ENCODE measurements around the gene TULP4.

The TULP4 gene

DNA sequence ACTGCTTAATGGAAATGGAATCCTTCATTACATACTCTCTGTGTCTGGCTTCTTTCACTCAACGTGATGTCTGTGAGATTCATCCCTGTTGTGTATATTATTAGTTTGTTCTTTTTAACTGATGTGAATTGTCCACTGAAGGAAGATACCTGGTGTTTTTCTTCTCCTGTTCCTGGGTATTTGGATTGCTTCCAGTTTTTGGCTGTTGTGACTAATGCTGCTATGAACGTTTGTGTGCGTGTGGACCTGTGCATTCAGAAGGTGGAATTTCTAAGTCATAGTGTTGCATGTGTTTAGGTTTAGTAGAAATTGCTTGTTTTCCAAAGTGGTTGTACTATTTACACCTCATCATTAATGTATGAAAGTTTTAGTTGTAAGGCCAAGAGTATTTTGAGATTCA, 3.8 kb downstream of the TULP4 start:
- Histone ChIP-seq H3K4me3 (ENCODE audit: low read length) (no peak overlapping the region), H3K9ac (ENCODE audit: low read length) (no peak overlapping the region), H3K4me1 (ENCODE audit: control insufficient read depth, insufficient read depth, low read length) (no peaks in the 10 kb centered on the region), H3K27me3 (ENCODE audit: control insufficient read depth, insufficient read depth, low read length) (no peaks in the 10 kb centered on the region), H3K9me3 (ENCODE audit: control insufficient read depth, low read length) (no peaks in the 10 kb centered on the region), H3K36me3 (ENCODE audit: control insufficient read depth, insufficient read depth, low read length) (no peaks in the 10 kb centered on the region)

DNA sequence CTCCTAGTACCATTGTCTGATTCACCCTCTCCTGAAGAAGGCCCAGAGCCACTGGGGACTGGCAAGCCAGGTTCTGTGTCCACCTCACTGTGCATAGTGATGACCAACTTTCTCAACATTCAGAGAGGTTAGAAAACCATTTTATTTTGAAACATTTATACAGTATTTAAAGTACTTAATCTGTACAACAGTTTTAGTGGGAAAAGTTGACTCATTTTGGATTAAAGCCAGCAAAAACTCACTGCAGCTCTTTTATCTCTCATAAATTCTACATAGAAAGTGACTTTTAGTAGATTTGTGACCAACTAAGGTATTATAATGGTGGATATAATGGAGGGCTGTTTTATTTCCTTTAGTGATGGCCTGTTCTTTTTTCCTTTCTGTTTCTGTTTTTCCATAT, 9.7 kb downstream of the TULP4 start:
- Histone ChIP-seq H3K36me3 (ENCODE audit: control insufficient read depth, insufficient read depth, low read length) (no peaks in the 10 kb centered on the region), H3K9me3 (ENCODE audit: control insufficient read depth, low read length) (no peaks in the 10 kb centered on the region), H3K9ac (ENCODE audit: low read length) (no peak overlapping the region), H3K27me3 (ENCODE audit: control insufficient read depth, insufficient read depth, low read length) (no peaks in the 10 kb centered on the region), H3K4me1 (ENCODE audit: control insufficient read depth, insufficient read depth, low read length) (peaks cover 20% of the 10 kb centered on the region), H3K4me3 (ENCODE audit: low read length) (no peak overlapping the region)

DNA sequence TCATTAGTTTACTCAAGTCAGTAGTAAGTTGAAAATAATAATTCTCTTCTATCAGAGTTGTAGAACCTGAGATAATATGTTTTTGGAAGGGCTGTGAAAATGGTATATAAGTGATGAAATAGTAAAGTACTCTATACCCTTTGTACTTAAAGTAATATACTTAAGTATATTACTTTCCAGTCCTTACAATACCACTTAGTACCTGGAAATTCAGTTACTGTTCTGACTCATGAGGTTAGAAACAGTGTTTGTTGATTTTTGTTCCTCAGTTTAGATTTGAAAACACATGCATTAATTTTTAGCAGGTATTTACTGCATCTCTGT, 10.1 kb downstream of the TULP4 start:
- Histone ChIP-seq H3K9ac (ENCODE audit: low read length) (no peak overlapping the region), H3K9me3 (ENCODE audit: control insufficient read depth, low read length) (no peaks in the 10 kb centered on the region), H3K4me1 (ENCODE audit: control insufficient read depth, insufficient read depth, low read length) (peaks cover 20% of the 10 kb centered on the region), H3K36me3 (ENCODE audit: control insufficient read depth, insufficient read depth, low read length) (no peaks in the 10 kb centered on the region), H3K27me3 (ENCODE audit: control insufficient read depth, insufficient read depth, low read length) (no peaks in the 10 kb centered on the region), H3K4me3 (ENCODE audit: low read length) (no peak overlapping the region)

DNA sequence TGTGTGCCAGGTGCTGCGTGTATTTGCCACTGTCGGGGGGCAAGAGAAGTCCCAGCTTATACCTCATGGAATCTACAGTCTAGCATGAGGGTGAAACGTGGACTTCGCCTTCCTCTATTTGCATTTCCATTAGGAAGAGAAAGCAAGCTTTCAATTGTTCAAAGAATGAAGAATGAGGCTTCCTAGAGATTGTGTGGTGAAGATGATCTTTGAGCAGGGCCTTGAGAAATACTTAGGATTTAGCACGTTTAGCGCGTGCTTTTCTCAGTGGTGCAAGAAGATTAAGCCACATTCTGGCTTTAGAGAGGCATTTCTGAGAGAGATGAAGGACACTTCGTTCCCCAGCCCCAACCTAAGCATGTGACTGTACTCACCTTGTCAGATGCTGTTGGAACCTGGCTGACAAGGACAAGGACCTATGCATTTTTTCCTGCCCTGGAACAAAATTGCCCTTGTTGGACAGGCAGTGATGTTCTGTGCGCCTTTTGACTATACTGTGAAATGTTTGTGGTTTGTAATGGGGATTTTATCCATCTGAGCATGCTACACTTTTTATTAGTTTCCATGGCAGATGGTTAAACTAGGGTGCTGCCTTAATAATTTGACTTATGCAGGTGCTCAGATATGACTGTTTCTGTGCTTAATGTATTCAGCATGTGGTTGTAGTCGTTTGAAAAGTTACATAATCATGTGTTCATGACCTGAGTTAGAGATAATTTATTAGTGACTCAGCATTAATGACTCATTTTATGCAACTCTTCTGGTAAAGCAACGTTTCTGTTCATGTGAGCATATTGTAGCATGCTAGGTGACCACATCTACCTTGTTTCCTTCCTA, 10.7 kb downstream of the TULP4 start:
- no peak overlapping the region for H3K9ac ChIP-seq (ENCODE audit: low read length)
- no peaks in the 10 kb centered on the region for H3K9me3 ChIP-seq (ENCODE audit: control insufficient read depth, low read length)
- no peak overlapping the region for H3K4me3 ChIP-seq (ENCODE audit: low read length)
- no peaks in the 10 kb centered on the region for H3K27me3 ChIP-seq (ENCODE audit: control insufficient read depth, insufficient read depth, low read length)
- peaks cover 20% of the 10 kb centered on the region for H3K4me1 ChIP-seq (ENCODE audit: control insufficient read depth, insufficient read depth, low read length)
- H3K36me3 ChIP-seq (ENCODE audit: control insufficient read depth, insufficient read depth, low read length): no peaks in the 10 kb centered on the region

DNA sequence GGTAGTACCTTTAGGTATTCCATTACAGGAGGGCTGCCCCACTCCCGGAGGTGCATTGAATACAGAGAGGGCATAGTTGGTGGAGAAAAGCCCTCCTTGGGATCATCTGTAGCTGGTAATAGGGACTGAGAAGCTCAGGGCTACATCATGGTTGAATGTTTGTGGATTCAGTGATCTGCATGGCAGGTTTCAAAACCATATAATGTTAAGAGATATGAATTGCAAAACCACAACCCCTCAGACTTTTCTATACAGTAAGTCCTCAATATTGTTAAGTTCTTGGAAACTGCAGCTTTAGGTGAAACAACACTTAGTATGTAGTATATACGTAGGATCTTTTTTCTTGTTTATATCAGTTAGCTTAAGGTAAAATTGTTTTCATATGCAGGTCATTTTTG, 11.3 kb downstream of the TULP4 start:
- H3K9me3 ChIP-seq (ENCODE audit: control insufficient read depth, low read length): no peaks in the 10 kb centered on the region
- no peak overlapping the region for H3K4me3 ChIP-seq (ENCODE audit: low read length)
- no peaks in the 10 kb centered on the region for H3K27me3 ChIP-seq (ENCODE audit: control insufficient read depth, insufficient read depth, low read length)
- H3K36me3 ChIP-seq (ENCODE audit: control insufficient read depth, insufficient read depth, low read length): no peaks in the 10 kb centered on the region
- H3K9ac ChIP-seq (ENCODE audit: low read length): no peak overlapping the region
- peaks cover 20% of the 10 kb centered on the region for H3K4me1 ChIP-seq (ENCODE audit: control insufficient read depth, insufficient read depth, low read length)

DNA sequence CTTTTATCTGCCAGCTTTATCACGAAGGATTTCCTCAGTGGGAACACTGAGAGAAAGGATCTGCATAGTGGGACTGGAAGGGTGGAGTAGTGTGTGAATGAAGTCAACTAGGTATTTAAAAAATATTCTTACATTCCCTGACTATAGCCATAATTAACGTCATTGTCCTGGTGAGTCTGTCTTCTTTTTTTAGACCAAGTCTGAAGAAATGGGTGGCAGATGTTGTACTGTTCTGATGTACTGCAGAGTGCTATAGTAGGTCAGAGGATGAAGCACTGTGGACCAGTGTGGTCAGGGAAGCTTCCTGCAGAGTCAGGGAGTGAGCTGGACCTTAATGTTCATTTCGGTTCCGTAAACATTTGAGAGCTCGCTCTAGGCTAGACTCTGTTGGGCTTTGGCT, 11.9 kb downstream of the TULP4 start:
- Histone ChIP-seq H3K9me3 (ENCODE audit: control insufficient read depth, low read length) (no peaks in the 10 kb centered on the region), H3K4me1 (ENCODE audit: control insufficient read depth, insufficient read depth, low read length) (peaks cover 20% of the 10 kb centered on the region), H3K27me3 (ENCODE audit: control insufficient read depth, insufficient read depth, low read length) (no peaks in the 10 kb centered on the region), H3K36me3 (ENCODE audit: control insufficient read depth, insufficient read depth, low read length) (no peaks in the 10 kb centered on the region), H3K4me3 (ENCODE audit: low read length) (no peak overlapping the region), H3K9ac (ENCODE audit: low read length) (no peak overlapping the region)

DNA sequence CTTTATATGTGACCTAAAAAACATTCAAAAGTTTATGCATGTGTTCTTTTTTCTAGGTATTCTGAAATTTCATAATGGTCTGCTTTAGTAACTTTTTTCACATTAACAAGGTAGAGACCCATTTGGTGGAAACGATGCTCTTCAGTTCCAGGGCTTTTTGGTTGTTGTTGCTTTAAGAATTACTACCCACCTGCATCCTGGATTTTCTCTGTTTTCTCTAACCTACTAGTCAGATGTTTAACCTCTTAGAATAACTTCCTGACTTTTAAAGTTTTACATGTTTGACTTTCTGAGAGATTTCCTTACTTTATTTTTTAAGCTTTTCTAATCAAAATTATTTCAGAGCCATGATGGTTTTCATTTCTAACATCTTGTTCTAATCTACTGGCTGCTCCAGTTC, 14.9 kb downstream of the TULP4 start:
- Histone ChIP-seq H3K36me3 (ENCODE audit: control insufficient read depth, insufficient read depth, low read length) (no peaks in the 10 kb centered on the region), H3K9ac (ENCODE audit: low read length) (no peak overlapping the region), H3K27me3 (ENCODE audit: control insufficient read depth, insufficient read depth, low read length) (no peaks in the 10 kb centered on the region), H3K4me3 (ENCODE audit: low read length) (no peak overlapping the region), H3K4me1 (ENCODE audit: control insufficient read depth, insufficient read depth, low read length) (peaks cover 14% of the 10 kb centered on the region), H3K9me3 (ENCODE audit: control insufficient read depth, low read length) (no peaks in the 10 kb centered on the region)

DNA sequence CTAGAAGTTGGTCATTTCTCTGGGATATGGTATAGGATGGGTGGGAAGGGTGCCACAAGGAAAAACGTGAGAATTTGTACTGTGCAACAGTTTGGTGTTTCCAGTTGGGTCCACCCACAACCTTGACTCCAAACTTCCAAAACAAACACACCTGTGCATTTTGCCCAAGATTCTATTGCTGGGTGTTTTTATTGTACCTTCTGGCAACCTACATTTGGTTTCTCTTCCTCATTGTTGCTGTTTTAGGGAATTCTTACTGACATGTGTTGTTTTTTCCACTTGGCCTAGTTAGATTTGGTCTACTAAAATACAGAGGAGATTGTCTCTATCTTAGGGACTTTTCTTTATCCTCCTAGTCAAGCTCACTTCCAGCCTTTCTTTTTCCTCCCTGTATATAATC, 16.7 kb downstream of the TULP4 start:
- Histone ChIP-seq H3K4me3 (ENCODE audit: low read length) (no peak overlapping the region), H3K9ac (ENCODE audit: low read length) (no peak overlapping the region), H3K36me3 (ENCODE audit: control insufficient read depth, insufficient read depth, low read length) (no peaks in the 10 kb centered on the region), H3K9me3 (ENCODE audit: control insufficient read depth, low read length) (no peaks in the 10 kb centered on the region), H3K27me3 (ENCODE audit: control insufficient read depth, insufficient read depth, low read length) (no peaks in the 10 kb centered on the region), H3K4me1 (ENCODE audit: control insufficient read depth, insufficient read depth, low read length) (no peaks in the 10 kb centered on the region)

DNA sequence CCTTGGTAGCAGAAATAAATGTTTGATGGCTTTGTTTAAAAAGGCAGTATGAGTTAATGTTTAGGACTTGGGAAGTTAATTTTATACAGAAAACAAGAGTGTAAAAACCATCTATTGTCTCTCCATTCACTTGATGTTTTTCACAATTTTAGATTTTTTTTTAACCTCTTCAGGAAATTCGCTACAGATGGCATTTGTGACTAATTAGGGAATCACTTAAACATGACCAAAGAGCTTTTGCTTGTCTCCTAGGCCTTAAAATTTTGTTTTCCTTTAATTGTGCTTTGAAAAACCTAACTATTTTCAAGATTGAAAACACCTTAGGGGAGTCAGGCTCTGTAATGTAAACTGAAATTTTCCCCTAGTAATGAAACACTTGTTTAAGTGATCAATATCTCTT, 17.3 kb downstream of the TULP4 start:
- Histone ChIP-seq H3K4me1 (ENCODE audit: control insufficient read depth, insufficient read depth, low read length) (no peaks in the 10 kb centered on the region), H3K36me3 (ENCODE audit: control insufficient read depth, insufficient read depth, low read length) (no peaks in the 10 kb centered on the region), H3K4me3 (ENCODE audit: low read length) (no peak overlapping the region), H3K27me3 (ENCODE audit: control insufficient read depth, insufficient read depth, low read length) (no peaks in the 10 kb centered on the region), H3K9ac (ENCODE audit: low read length) (no peak overlapping the region), H3K9me3 (ENCODE audit: control insufficient read depth, low read length) (no peaks in the 10 kb centered on the region)

DNA sequence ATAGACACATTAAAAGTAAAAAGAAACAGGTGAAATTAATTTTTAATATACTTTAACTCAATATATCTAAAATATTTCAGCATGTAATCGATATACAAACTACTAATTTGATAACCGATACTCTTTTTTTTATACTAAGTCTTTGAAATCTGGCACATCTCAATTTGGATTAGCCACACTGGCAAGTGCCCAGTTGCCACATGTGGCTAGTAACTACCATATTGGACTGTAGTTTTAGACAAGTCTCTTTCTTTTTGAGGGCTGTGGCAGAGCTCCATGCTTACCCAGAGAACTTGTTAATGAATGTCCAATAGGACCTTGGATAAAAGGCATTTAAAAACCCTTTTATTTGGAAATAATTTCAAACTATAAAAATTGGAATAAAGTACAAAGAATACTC, 17.8 kb downstream of the TULP4 start:
- Histone ChIP-seq H3K9ac (ENCODE audit: low read length) (no peak overlapping the region), H3K9me3 (ENCODE audit: control insufficient read depth, low read length) (no peaks in the 10 kb centered on the region), H3K4me1 (ENCODE audit: control insufficient read depth, insufficient read depth, low read length) (no peaks in the 10 kb centered on the region), H3K36me3 (ENCODE audit: control insufficient read depth, insufficient read depth, low read length) (no peaks in the 10 kb centered on the region), H3K4me3 (ENCODE audit: low read length) (no peak overlapping the region), H3K27me3 (ENCODE audit: control insufficient read depth, insufficient read depth, low read length) (no peaks in the 10 kb centered on the region)

DNA sequence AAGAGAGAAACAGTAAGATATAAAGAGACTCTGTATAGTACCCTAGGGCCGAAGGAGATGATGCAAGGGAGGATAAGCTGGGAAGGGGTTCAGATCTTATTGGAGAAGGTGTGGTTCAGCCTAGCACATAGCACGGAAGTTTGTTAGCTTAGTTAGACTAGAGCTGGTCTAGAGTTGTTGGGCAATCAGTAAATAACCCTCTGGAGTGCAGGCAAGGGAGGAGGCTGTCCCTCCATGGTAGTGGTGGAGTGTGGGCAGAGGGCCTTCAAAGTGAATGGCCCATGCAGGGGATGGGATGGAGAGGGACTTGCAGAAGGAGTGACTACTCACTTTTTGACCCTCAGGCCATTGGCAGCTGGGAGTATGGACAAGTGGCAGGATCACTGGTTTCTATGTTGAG, 20.0 kb downstream of the TULP4 start:
- Histone ChIP-seq H3K36me3 (ENCODE audit: control insufficient read depth, insufficient read depth, low read length) (no peaks in the 10 kb centered on the region), H3K9ac (ENCODE audit: low read length) (no peak overlapping the region), H3K9me3 (ENCODE audit: control insufficient read depth, low read length) (no peaks in the 10 kb centered on the region), H3K4me1 (ENCODE audit: control insufficient read depth, insufficient read depth, low read length) (no peaks in the 10 kb centered on the region), H3K4me3 (ENCODE audit: low read length) (no peak overlapping the region), H3K27me3 (ENCODE audit: control insufficient read depth, insufficient read depth, low read length) (no peaks in the 10 kb centered on the region)

DNA sequence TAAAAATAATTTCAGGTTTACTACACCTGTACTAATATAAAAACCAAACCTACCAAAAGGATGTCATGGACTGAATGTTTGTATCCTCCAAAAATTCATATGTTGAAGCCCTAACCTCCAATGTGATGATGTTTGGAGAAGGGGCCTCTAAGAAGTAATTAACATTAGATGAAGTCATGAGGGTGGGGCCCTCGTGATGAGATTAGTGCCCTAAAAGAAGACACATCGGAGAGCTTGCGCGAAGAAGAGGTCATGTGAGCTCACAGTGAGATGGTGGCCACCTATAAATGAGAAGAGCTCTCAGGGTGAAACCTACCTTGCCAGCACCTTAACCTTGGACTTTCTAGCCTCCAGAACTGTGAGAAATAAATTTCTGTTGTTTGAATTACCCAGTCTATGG, 20.8 kb downstream of the TULP4 start:
- no peaks in the 10 kb centered on the region for H3K4me1 ChIP-seq (ENCODE audit: control insufficient read depth, insufficient read depth, low read length)
- no peaks in the 10 kb centered on the region for H3K9me3 ChIP-seq (ENCODE audit: control insufficient read depth, low read length)
- no peak overlapping the region for H3K4me3 ChIP-seq (ENCODE audit: low read length)
- H3K36me3 ChIP-seq (ENCODE audit: control insufficient read depth, insufficient read depth, low read length): no peaks in the 10 kb centered on the region
- H3K9ac ChIP-seq (ENCODE audit: low read length): no peak overlapping the region
- H3K27me3 ChIP-seq (ENCODE audit: control insufficient read depth, insufficient read depth, low read length): no peaks in the 10 kb centered on the region

DNA sequence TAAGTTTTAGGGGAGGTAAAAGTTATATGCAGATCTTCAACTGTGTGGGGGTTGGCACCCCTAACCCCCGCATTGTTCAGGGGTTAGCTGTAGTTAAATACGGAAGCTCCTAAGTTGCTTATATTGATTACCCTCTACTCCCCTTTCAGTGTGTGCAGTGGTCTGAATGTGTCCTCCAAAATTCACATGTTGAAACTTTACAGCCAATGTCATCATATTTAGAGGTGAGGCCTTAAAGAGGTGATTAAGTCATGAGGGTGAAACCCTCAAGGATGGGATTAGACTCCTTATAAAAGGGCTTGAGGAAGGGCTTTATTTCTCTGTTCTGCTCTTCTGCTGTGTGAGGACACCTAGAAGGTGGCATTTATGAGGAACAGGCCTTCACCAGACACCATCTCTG, 22.3 kb downstream of the TULP4 start:
- Histone ChIP-seq H3K27me3 (ENCODE audit: control insufficient read depth, insufficient read depth, low read length) (no peaks in the 10 kb centered on the region), H3K9ac (ENCODE audit: low read length) (no peak overlapping the region), H3K4me1 (ENCODE audit: control insufficient read depth, insufficient read depth, low read length) (no peaks in the 10 kb centered on the region), H3K4me3 (ENCODE audit: low read length) (no peak overlapping the region), H3K36me3 (ENCODE audit: control insufficient read depth, insufficient read depth, low read length) (no peaks in the 10 kb centered on the region), H3K9me3 (ENCODE audit: control insufficient read depth, low read length) (no peaks in the 10 kb centered on the region)

Measured in mucosa of stomach (tissue), 1 donor.